ENCODE data around the gene ATP8B3. TPM values are rescaled to one million over a fixed set of nuclear protein-coding genes. Genes with fewer than 3 reads are reported as not detected.
A peak's percentile ranks its signal among the peaks of the same experiment; 100 is the strongest.
"Not testable (repeated sequence)": the region's sequence is repeated elsewhere in the genome, so short reads cannot be mapped to it uniquely, and the experiment has no call there.

Gene ATP8B3
- total and polyA plus RNA-seq, 9 of the 15 experiments (the other 6 are each of a cell fraction or from before 2014, with no cell fraction given): 1.2 to 12.3 (median 3.8) TPM

DNA sequence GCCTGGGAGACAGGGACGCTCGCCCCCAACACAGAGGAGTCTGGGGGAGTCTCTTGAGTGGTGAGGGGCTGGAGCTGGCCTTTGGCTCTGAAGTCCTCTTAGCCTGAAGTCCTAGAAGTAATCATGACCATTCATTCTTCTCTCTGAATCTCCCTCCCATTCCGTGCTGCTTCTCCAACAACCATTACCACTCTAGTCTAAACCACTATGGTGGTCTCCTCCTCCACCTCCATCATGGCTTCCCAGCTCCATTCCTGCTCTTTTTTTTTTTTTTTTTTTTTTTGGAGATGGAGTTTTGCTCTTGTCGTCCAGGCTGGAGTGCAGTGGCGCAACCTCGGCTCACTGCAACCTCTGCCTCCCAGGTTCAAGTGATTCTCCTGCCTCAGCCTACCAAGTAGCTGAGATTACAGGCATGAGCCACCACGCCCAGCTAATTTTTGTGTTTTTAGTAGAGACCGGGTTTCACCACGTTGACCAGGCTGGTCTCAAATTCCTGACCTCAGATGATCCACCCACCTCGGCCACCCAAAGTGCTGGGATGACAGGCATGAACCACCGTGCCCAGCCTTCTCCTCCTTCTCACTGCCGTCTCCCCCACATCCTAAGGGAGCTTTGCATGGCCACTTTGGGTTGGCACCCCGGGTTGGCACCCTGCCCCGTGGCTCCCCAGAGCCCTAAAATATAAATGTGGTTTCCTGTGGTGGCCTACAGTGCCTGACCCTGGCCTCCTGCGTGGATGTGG lies 51.1 kb downstream of the ATP8B3 start:
- H3K27me3 ChIP-seq (ENCODE audit: control insufficient read depth in 2 of 2, insufficient read depth in 2 of 2, low read length in 2 of 2): peaks cover 27 to 61% of the 10 kb centered on the region in 2 experiments; a peak in 4 of 5 replicates
- BruUV-seq (replicated peaks); FAIRE-seq; H3K9ac ChIP-seq (ENCODE audit: insufficient read depth in 1 of 2, low read depth in 2 of 2, low read length in 2 of 2); H2AFZ ChIP-seq (ENCODE audit: low read depth, low read length); H3K36me3 ChIP-seq (ENCODE audit: control insufficient read depth, insufficient read depth, low read length); CTCF ChIA-PET (ENCODE audit: low intra/inter-chr PET ratio); DNase-seq (ENCODE audit: extremely low read depth in 1 of 4, low spot score in 3 of 4); H3K9me1 ChIP-seq (ENCODE audit: control insufficient read depth, insufficient read depth, low read length); H3K4me3 ChIP-seq; H3K4me2 ChIP-seq (ENCODE audit: insufficient read depth, low read length); ATAC-seq; H3K27ac ChIP-seq (ENCODE audit: extremely low read depth, low read depth, low read length); H3K79me2 ChIP-seq (ENCODE audit: control insufficient read depth, insufficient read depth, low read length); H4K20me1 ChIP-seq (replicated peaks; ENCODE audit: control insufficient read depth, insufficient read depth, low read length); H3K9me3 ChIP-seq (replicated peaks; ENCODE audit: control insufficient read depth, insufficient read depth, low read depth, low read length): not testable (repeated sequence)
- POLR2A ChIA-PET: interaction anchor here (0.6 to 0.7 kb wide), 2 partner anchors 85 to 89 kb away, joined by 3 read pairs; no protein-coding TSS in a partner anchor
- H3K4me1 ChIP-seq (replicated peaks in 1 of 2; ENCODE audit: control insufficient read depth in 2 of 2, insufficient read depth in 2 of 2, low read length in 2 of 2): peaks cover 0 to 59% of the 10 kb centered on the region in 2 experiments; a peak in 2 of 5 replicates
- peak in 1 of 2 experiments; percentile 35; a peak in 1 of 4 replicates for TF ChIP-seq KDM1A (IDR thresholded peaks at IDR 0.05)
- intact Hi-C loops (cut with micrococcal nuclease) (loop anchor here (10.0 kb wide), 1 partner anchor 216 kb away; no protein-coding TSS in a partner anchor), in situ Hi-C loops (cut with MboI) (loop anchor here (10.0 kb wide), 1 partner anchor 216 kb away; no protein-coding TSS in a partner anchor)
- WGBS (ENCODE audit: insufficient coverage, low coverage, missing lambda C conversion rate): 4% methylated on average over 14 of the region's 15 CpGs

DNA sequence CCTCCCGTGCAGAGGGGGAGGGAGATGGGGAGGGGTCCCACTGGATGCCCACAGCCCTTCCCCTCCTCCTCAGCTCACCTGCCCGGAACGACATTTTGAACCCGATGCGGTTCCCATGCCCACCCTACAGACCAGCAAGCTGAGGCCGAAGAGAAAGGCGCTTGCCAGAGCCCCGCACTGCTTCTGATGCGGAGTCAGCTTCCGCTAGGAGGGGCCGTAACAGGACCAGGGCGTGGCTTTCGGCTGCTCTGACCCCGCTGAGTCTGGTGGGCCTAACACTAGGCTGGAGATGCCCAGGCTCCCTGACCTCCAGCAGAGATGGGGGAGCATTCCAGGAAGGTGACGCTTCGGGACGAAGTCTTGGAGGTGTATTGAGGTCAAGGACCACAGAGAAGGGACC lies 52.1 kb downstream of the ATP8B3 start:
- 12% methylated on average over 15 of the region's 17 CpGs for WGBS (ENCODE audit: insufficient coverage, low coverage, missing lambda C conversion rate)
- no TSS peak for BruUV-seq (replicated peaks)
- ATAC-seq: peak; percentile 76
- Histone ChIP-seq H4K20me1 (replicated peaks; ENCODE audit: control insufficient read depth, insufficient read depth, low read length) (no peaks in the 10 kb centered on the region; the same call in none of the 2 replicates), H3K9me1 (ENCODE audit: control insufficient read depth, insufficient read depth, low read length) (no peaks in the 10 kb centered on the region), H2AFZ (ENCODE audit: low read depth, low read length) (no peak overlapping the region), H3K27ac (ENCODE audit: extremely low read depth, low read depth, low read length) (no peak overlapping the region), H3K27me3 (ENCODE audit: control insufficient read depth in 2 of 2, insufficient read depth in 2 of 2, low read length in 2 of 2) (peaks cover 31 to 70% of the 10 kb centered on the region in 2 experiments; a peak in 4 of 5 replicates), H3K9ac (ENCODE audit: insufficient read depth in 1 of 2, low read depth in 2 of 2, low read length in 2 of 2) (no peak overlapping the region), H3K36me3 (ENCODE audit: control insufficient read depth, insufficient read depth, low read length) (no peaks in the 10 kb centered on the region), H3K4me1 (replicated peaks in 1 of 2; ENCODE audit: control insufficient read depth in 2 of 2, insufficient read depth in 2 of 2, low read length in 2 of 2) (peaks cover 0 to 59% of the 10 kb centered on the region in 2 experiments; a peak in 2 of 5 replicates), H3K9me3 (replicated peaks; ENCODE audit: control insufficient read depth, insufficient read depth, low read depth, low read length) (no peaks in the 10 kb centered on the region), H3K4me2 (ENCODE audit: insufficient read depth, low read length) (no peak overlapping the region), H3K4me3 (no peak overlapping the region), H3K79me2 (ENCODE audit: control insufficient read depth, insufficient read depth, low read length) (no peaks in the 10 kb centered on the region)
- DNase-seq (ENCODE audit: extremely low read depth in 1 of 4, low spot score in 3 of 4): peak in 1 of 4 experiments; percentile 36
- in situ Hi-C loops (cut with MboI): loop anchor here (10.0 kb wide), 1 partner anchor 215 kb away; no protein-coding TSS in a partner anchor
- ChIA-PET POLR2A (no interaction called here), CTCF (ENCODE audit: low intra/inter-chr PET ratio) (no interaction called here)
- intact Hi-C loops (cut with micrococcal nuclease): loop anchor here (10.0 kb wide), 1 partner anchor 215 kb away; no protein-coding TSS in a partner anchor
- FAIRE-seq: no peak
- TF ChIP-seq NFIX (CRISPR knock-in tag; IDR thresholded peaks at IDR 0.05; ENCODE audit: low read depth) (no peak), ZBTB7A (IDR thresholded peaks at IDR 0.05; ENCODE audit: borderline replicate concordance, control insufficient read depth, low read depth, low read length) (peak; percentile 27; the same call in 1 of the 2 replicates)
